Stromal cell of bone marrow (primary cell): ENCODE results near the gene RGMA.
"Not testable (repeated sequence)": the region's sequence is repeated elsewhere in the genome, so short reads cannot be mapped to it uniquely, and the experiment has no call there.

ENCODE experiments used
- DNase-seq: peaks from one replicate; pipeline ENCODE4 v3.0.0-alpha.2; 2012; ENCODE audit warnings: low read depth

Gene RGMA

GRCh38 chr15:93066224-93066681 is 22.8 kb downstream of the RGMA start:
- no peak for DNase-seq

- no peak for DNase-seq
These were observed 23.4 kb downstream of the RGMA start for GRCh38 chr15:93065641-93066045.

GRCh38 chr15:93063796-93064690 is 25.0 kb downstream of the RGMA start:
- no peak for DNase-seq

GRCh38 chr15:93063262-93063671 is 25.7 kb downstream of the RGMA start:
- no peak for DNase-seq

GRCh38 chr15:93062628-93063261 is 26.3 kb downstream of the RGMA start:
- DNase-seq: not testable (repeated sequence)

- no peak for DNase-seq
These were observed 28.4 kb downstream of the RGMA start for GRCh38 chr15:93060336-93061248.

GRCh38 chr15:93059442-93059841 is 29.6 kb downstream of the RGMA start:
- no peak for DNase-seq

GRCh38 chr15:93058904-93059427 is 30.0 kb downstream of the RGMA start:
- no peak for DNase-seq

- no peak for DNase-seq
These were observed 30.9 kb downstream of the RGMA start for GRCh38 chr15:93058128-93058527.

GRCh38 chr15:93057618-93058017 is 31.4 kb downstream of the RGMA start:
- DNase-seq: no peak

GRCh38 chr15:93056836-93057235 is 32.2 kb downstream of the RGMA start:
- DNase-seq: no peak

- DNase-seq: no peak
These were observed 33.8 kb downstream of the RGMA start for GRCh38 chr15:93055211-93055610.

GRCh38 chr15:93052090-93052879 is 36.7 kb downstream of the RGMA start:
- no peak for DNase-seq

GRCh38 chr15:93051236-93052089 is 37.5 kb downstream of the RGMA start:
- no peak for DNase-seq

- DNase-seq: no peak
These were observed 38.4 kb downstream of the RGMA start for GRCh38 chr15:93050648-93051047.

GRCh38 chr15:93049914-93050578 is 39.0 kb downstream of the RGMA start:
- no peak for DNase-seq

- DNase-seq: no peak
These were observed 39.8 kb downstream of the RGMA start for GRCh38 chr15:93049233-93049632.

- DNase-seq: no peak
These were observed 40.3 kb downstream of the RGMA start for GRCh38 chr15:93048759-93049161.

GRCh38 chr15:93048426-93048721 is 40.6 kb downstream of the RGMA start:
- DNase-seq: no peak
